ENCODE data around the gene TOR4A.
"Not testable (repeated sequence)": the region's sequence is repeated elsewhere in the genome, so short reads cannot be mapped to it uniquely, and the experiment has no call there.

The TOR4A gene

DNA sequence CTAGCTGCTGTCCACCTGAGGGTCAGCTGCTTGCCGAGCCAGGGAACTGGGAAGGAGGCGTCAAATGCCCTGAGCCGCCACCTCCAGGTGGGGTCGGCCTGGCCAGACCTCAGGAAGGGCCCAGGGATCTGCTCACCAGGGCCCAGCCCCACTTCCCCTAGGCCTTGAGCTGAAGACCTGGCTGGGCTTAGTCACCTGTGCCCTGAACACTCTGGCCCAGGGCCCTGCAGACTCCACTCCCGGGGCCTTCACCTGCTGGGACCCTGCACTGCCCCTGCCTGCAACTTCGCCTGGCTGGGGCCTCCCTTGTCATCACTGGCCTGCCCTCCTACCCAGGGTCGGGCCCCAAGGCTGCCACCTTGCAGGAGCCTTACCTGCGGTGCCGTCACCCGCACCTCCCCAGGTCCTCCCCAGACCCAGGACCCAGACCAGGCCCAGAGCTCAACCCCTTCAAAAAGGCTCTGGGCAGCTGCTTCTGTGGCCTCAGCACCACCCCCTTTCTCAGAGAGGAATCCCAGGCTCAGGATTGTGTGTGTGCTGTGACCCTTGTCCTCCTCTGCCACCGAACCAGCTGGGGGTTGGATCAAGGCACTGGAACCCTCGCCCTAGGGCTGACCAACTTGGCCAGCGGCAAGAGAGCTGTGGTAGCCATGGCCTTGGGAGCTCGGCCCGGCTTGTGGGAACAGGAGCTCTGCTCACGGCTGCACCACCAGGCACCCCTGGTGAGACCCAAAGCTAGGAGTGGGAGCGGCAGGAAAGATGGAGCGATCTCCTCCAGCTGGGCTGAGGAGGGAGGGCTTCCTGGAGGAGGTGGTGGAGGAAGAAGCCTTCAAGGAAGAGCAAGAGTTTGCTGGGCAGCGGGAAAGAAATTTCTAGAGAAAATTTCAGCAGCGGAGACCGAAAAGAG, 23.6 kb upstream of the TOR4A start:
- no peak for DNase-seq

DNA sequence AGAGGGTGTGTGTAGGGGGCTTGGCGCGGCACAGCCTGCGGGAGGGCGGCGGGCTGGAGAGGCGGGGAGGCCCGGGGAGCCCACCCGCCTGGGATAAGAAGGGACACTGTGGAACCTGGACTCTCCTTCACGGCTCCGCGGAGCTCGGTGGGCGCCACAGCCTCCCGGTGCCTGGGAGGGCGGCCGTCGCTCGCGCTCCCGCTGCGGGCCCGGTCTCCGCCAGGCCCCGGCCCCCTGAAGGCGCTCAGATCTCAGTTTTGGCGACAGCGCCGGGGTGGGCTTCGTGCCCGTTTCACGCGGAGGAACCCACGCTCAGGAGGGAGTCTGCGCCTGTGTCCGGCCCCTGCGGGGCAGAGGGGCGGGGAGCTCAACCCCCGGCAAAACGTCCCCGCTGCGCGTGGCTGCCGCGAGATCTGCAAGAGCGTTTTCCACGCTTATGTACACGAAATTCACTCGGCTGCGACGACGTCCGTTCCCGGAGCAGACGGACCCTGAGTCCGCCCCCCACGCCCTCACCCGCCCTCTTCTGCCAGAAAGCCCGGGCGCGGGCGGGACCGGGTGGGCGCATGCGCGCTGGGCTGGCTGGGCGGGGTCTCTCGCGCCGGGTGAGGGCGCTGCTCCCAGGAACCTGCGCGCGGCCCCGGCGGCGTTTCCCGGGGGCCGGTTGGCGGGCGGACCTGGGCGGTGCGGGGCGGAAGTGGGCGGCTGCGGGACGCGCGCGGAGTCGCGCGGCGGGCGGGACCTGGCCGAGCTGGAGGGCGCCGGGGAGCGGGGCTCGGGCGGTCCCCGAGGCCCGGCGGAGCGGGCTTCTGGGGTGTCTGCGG, 22.7 kb upstream of the TOR4A start, which contains the start of gene NELFB:
Gene NELFB, plus strand, starts transcription at position 704 of the 824 bp plus-strand sequence.
- peak; percentile 97 for DNase-seq

DNA sequence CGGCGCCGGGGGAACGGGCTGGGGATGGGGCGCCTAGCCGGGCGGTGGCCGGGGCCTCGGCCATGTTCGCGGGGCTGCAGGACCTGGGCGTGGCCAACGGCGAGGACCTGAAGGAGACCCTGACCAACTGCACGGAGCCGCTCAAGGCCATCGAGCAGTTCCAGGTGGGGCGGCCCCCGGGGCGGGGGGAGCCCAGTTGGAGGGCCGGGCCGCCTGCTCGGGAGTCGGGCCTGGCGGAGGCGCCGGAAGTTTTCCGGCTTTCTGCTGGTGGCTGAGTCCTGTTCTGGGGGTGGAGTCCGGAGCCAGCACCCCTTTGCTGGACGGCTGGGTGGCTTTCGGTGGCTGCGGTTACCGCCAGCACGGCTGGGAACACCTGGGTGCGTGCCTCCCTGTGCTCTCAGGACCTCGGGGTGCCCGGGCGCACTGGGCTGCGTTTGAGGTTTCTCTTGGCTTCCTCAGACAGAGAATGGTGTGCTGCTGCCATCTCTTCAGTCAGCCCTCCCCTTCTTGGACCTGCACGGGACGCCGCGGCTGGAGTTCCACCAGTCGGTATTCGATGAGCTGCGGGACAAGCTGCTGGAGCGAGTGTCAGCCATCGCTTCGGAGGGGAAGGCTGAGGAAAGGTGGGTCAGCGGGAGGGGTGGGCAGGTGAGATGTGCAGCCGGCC, 21.9 kb upstream of the TOR4A start:
- peak; percentile 47 for DNase-seq

DNA sequence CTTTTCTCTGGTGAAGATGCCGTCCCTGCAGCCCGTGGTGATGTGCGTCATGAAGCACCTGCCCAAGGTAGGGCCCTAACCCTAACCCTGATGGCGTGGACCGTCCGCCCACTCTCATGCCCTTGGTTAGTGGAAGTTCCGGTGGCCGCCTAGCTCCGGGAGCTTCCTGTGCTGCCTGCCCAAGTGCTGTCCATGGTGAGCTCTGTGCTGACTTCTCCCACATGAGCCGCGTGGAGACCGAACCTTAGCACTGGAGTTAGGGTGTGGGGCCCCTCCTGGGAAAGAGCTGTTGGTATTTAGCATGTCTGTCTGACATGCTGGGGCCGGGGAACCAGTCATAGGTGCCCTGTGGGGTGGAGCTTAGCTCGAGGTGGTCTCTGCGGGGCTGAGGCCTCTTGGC, 21.2 kb upstream of the TOR4A start:
- no peak for DNase-seq

DNA sequence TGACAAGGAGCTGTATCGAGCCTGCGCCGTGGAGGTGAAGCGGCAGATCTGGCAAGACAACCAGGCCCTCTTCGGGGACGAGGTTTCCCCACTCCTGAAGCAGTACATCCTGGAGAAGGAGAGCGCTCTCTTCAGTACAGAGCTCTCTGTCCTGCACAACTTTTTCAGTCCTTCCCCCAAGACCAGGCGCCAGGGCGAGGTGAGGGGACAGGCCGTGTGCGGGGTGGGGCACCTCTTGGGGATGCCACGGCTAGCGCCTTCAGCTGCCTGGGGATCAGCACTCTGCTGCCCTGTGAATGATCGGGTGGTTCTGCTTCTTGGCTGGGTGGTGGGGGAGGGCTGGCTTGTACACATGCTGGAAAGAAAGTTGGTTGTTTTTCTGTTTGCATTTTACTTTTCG, 20.7 kb upstream of the TOR4A start:
- no peak for DNase-seq

DNA sequence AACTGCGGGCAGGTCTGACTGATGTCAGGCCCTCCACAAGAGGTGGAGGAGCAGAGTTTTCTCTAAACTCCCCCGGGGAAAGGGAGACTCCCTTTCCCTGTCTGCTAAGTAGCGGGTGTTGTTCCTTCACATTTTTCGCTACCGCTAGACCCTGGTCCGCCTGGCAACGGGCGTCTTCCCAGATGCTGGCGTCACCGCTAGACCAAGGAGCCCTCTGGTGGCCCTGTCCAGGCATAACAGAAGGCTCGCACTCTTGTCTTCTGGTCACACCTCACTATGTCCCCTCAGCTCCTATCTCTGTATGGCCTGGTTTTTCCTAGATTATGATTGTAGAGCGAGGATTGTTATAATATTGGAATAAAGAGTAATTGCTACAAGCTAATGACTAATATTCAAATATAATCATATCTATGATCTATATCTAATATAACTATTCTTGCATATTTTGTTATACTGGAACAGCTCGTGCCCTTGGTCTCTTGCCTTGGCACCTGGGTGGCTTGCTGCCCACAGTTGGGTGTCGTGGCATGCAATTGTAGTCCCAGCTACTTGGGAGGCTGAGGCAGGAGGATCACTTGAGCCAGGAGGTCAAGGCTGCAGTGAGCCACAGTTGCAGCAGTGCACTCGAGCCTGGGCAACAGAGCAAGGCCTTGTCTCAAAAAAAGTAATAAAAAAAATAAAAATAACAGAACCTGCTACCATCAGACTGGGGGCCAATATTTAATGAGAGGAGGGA, 15.2 kb upstream of the TOR4A start:
- not testable (repeated sequence) for DNase-seq

DNA sequence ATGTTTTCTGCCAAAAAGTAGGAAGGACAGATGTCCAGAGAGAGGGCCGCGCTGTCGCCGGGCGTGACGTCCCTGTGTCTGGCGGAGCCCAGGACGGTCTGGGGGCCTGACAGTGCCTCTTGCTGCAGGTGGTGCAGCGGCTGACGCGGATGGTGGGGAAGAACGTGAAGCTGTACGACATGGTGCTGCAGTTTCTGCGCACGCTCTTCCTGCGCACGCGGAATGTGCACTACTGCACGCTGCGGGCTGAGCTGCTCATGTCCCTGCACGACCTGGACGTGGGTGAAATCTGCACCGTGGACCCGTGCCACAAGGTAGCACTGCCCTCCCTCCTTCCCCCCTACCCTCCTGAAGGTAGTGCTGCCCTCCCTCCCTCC, 14.6 kb upstream of the TOR4A start:
- no peak for DNase-seq

DNA sequence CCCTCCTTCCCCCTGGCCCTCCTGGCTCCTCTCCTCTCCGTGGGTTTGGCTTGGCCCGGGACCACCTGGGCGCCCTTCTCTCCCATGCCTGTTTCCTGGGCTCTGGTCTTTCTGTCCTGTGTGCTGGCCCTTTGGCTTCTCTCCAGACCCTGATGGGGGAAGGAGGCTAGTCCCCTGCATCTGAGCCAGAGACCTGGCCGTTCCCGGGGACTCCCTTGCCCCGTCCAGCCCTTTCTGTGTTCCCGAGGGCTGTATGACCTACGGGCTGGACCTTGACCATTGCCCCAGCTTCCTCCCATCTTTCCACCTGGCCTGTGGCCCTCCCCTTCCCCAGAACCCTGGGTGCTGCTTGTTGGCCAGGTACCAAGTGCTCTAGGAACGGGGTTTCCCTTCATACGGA, 14.0 kb upstream of the TOR4A start:
- DNase-seq, result no peak

DNA sequence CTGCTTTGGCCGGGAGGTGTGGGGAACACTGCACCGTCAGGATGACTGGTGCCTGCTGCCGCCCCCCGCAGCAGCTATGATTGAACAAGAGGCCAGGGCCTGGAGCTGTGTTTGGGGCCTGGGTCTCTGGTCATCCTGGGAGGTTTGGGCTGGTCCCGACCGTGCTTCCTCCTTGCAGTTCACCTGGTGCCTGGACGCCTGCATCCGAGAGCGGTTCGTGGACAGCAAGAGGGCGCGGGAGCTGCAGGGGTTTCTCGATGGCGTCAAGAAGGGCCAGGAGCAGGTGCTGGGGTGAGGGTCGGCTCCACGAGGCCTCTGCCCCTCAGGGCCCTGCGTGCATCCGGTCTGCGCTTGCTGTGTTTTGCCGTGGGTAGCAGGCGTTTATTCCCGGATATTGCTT, 13.5 kb upstream of the TOR4A start:
- DNase-seq, result no peak

DNA sequence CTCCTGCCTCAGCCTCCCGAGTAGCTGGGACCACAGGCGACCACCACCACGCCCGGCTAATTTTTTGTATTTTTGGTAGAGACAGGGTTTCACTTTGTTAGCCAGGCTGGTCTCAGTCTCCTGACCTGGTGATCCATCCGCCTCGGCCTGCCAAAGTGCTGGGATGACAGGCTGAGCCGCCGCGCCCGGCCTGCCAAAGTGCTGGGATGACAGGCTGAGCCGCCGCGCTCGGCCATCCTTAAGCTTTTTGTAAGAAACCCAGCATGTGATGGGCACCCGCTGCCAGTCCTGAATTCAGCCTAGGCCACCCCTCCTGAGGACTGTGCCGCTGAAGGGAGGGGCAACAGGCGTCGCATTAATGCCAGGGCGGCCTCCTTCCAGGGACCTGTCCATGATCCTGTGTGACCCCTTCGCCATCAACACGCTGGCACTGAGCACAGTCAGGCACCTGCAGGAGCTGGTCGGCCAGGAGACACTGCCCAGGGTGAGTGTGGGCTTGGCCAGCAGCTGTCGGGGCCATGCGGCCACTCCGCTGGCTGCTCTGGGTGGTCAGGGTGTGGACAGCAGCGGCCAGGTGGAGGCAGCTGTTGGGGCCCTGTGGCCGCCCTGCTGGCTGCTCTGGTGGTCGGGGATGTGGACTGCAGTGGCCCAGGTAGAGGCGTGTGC, 11.9 kb upstream of the TOR4A start:
- no peak for DNase-seq

DNA sequence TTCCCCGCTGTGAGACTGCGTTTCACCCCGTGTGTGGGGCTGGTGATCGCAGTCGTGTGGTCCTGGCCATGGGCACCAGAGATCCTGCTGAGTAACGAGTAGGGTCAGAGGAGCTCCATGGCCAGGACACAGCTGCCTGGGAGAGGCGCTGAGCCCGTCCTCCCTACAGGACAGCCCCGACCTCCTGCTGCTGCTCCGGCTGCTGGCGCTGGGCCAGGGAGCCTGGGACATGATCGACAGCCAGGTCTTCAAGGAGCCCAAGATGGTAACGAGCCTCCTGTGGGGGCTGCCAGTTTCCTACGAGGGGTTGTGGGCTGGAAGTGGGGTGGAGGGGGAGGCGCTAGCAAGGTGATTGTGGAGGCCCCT, 11.4 kb upstream of the TOR4A start:
- DNase-seq, result no peak

DNA sequence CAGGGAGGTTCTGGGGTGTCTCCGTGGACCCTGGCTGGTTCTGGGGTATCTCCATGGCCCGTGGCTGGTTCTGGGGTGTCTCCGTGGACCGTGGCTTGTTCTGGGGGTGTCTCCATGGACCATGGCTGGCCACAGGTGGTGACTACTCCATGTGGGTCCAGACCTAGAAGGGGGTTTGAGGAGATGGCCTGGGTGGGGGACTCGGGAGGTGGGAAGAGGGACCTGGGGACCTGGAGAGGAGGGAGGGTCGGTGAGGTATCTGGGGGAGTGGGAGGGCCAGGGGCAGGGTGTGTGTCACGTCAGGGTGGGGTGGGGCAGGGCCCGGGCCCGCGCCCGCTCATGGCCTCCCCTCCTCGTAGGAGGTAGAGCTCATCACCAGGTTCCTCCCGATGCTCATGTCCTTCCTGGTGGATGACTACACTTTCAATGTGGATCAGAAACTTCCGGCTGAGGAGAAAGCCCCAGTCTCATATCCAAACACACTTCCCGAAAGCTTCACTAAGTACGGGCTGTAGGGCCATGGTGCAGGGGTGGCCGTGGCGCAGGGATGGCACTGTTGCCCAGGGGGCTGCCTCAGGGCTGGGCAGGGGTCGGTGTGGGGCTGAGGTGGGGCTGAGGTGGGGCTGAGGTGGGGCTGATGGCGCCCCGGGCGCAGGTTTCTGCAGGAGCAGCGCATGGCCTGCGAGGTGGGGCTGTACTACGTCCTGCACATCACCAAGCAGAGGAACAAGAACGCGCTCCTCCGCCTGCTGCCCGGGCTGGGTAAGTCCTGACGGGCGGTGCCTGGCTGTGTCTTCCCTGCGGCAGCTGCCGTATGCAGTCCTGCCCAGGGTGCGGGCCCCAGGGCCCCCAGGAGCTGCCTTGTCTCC, 10.7 kb upstream of the TOR4A start:
- DNase-seq, result no peak

DNA sequence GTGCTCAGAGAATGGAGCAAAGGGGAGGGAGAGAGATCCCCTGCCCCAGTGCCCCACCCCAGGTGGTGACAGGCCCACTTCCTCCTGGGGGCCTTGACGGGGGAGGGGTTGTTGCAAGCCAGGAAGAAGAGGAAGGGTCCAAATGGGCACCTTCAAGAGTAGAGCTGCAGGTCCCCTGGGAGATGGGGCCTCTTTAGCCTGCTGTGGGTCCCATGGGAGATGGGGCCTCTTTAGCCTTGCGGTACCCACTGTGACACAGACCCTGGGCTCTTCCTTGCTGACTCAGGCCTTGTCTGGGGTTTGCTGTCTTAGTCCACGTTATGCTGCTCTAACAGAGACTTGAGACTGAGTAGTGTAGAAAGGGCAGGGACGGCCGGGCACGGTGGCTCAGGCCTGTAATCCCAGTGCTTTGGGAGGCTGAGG, 9.6 kb upstream of the TOR4A start:
- no peak for DNase-seq

DNA sequence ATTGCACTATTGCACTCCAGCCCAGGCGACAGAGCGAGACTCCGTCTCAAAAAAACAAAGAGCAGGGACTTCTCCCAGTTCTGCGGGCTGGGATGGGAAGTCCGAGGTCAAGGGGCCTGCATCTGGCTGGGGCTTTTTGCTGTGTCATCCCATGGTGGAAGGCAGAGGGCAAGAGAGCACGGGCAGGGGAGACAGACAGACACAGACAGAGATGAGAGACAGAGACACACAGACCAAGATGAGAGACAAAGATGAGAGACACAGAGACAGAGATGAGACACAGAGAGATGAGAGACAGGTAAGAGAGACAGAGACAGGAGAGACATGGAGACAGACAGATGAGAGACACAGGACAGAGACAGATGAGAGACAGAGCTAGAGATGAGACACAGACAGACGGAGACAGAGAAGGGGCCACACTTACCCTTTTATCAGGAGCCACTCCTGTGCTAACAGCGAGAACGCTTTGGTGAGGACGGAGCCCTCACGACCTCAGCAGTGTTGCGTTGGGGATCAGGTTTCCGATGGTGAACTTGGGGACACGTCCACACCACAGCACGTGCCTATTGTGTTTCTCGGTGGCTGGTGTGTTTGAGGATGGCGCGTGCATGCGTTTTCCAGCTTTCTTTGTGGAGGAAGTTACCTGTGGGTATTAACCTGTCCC, 8.9 kb upstream of the TOR4A start:
- no peak for DNase-seq

DNA sequence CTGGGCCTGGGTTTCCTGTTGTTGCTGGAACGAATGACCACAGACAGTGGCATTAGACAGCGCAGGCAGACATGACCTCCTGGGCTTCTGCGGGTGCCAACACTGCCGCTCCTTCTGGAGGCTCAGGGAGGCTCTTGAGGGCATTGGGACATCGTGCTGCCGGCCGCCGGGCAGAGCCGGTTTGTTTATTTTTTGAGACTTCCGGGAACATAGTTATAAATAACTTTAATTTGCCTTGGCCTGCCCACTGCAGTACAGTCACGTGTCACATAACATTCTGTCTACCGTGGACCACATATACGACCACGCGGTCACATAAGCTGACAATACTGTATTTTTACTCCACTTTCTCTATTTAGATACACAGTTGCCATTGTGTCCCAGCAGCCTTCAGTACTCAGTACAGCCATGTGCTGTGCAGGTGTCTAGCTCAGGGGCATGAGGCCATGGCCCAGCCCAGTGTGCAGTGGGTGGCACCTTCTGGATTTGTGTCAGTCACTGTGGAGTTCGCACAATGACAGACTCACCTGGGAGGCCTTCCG, 8.2 kb upstream of the TOR4A start:
- no peak for DNase-seq

DNA sequence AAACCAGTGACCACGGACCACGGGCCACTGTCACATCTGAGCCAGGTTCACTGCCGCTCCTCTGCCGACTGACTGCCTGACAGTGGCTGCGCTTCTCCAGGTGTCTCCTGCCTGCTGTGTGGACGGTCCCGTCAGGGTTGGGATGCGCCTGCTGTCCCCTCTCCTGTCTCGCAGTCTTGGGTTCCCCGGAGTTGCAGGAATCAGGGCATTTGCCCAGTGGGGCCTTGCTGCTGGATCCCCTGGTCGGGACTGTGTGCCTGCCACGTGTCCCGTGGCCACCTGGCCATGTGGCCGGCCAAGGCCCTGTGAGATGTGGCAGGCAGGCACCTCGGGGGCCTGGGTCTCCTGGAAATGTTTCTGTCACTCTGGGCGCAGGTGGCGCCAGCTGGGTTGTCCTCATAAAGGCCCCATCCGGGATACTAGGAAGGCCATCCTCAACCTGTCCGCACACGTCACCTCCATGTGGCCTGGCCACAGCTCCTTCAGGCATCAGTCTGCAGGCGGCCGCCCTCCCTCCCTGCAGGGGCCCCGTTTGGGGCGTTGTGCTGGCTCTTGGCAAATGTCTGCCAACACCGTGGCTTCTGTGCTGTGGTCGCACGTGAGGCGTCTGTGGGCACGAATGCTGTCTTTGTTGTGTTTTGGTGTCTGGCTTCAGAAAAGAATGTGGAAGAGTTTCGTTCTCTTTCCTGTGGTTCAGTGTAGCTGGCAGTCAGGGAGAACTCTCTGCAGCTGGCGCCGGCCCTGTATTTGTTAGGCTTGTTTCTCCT, 6.4 kb upstream of the TOR4A start:
- peak; percentile 36 for DNase-seq

DNA sequence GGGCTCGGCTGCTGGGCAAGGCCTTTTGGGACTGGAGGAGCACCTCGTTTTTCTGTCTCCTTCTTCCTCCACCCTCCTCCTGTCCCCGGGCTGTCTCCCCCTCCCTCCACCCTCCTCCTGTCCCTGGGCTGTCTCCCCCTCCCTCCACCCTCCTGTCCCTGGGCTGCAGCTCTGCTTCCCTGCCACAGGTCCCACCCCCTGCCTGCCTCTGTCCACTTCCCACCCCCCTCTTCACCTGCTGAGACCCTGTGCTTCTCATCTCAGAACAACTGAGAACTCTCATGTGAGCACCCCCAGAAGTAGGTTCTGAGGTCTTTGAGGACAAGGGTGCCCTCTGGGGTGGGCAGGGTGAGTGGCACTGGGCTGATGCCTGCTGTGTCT, 5.8 kb upstream of the TOR4A start:
- DNase-seq, result no peak

DNA sequence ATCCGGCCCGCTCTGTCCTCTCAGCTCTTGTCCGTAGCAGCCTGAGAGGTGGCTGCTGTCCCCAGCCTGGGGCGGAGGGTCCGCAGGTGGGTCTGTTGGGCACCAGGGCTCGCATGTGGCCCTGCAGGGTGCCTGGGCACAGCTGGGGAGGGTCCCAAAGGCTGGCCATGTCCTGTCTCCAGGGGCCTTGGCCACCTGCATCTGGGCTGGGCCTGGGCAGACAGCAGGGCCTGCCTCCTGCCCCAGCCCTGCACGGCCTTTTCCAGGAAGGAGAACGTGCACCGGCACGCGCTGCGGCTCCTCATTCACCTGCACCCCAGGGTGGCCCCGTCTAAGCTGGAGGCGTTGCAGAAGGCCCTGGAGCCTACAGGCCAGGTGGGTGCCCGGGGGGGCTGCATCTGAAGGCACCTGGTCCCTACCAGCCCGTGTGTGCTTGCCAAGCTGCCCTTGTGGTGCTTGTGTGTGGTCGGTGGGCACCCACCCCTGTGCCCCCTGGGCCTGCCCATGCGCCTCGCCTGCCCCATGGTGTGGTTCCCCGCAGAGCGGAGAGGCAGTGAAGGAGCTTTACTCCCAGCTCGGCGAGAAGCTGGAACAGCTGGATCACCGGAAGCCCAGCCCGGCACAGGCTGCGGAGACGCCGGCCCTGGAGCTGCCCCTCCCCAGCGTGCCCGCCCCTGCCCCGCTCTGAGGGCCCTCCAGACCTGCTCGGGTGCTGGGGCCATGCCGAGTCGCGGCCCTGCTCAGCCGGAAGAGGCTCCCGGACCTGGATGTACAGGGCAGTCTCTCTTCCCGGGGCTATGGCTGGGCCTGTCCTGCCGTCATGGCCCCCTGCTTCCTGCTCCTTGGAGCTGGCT, 5.1 kb upstream of the TOR4A start:
- DNase-seq, result no peak

DNA sequence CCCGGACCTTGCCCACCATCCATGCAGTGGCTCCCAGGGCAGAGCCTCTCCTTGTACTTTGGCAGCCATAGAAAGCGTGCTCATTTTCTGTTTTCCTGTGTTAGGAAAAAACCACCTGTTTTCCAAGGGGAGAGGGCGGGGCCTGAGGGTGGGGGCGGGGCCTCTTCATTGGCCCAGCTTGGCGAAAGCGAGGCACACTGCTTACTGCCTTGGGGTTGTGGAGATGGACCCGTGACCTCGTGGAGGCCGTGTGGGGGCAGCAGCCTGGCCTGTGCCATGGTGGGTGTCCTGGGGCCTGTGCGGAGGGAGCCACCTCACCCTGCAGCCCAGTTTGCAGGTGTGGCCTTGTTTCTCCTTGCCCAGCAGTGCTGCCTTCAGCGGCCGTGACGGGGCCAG, 4.4 kb upstream of the TOR4A start:
- no peak for DNase-seq
